ENCODE measurements around the gene PRR15L.
A peak's percentile ranks its signal among the peaks of the same experiment; 100 is the strongest.

The PRR15L gene

DNA sequence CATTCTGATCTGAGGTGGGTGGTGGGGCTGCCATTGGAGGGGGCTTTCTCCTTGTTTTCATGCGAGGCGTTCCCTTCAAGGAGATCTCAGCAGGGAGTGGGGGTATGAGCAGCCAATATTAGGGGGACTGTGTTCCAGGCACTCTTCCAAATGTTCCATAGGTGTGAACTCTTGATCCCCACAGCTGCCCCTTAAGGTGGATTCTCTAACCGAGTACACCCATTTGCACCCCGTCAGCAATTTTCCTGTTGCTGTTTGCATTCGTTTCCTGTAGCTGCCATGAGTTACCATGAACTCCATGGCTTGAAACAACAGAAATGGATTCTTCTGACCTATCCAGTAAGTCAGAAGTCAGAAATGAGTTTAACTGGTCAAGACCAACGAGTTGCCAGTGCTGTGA, 3.7 kb upstream of the PRR15L start:
- DNase-seq (ENCODE audit: low read depth in 2 of 2, low spot score in 1 of 2) = no peak

DNA sequence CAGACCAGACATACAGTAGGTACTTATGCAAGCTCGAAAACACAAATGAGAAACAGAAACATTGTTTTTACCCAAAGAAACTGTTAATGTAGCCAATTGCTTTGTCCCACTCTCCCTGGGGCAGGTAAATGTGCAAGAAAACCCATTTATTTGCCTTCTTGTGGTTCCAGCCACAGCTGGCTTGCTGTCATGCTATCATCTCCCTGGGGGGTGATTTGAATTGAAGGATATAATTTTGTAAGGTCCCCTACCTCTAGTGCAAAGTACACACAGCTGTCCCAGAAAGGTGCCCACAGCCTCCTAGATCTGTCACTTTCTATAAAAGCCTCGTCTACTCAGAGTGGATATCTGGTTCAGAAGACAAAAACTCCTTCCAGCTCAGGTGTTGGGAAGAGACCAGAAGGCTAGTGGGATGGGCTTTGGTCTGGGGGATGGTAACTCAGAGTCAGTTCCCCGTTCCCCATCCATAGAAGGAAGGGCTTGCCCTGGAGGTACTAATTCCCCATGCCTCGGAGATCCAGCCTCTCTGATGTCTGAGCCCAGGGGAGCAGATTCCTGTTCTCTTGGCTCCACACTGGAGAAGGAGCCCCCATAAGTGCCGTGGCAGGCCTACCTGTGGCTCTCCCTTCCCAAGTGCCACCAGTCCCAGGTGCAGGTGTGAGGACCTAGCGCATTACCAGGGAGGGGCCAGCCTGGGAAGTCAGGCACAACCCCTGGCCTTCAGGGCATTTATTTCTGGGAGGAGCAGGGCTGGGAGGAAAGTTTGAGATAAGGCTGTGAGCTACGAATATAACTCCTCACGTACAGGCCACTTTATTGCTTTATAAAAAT, 2.4 kb upstream of the PRR15L start:
- DNase-seq (ENCODE audit: low read depth in 2 of 2, low spot score in 1 of 2) = no peak

DNA sequence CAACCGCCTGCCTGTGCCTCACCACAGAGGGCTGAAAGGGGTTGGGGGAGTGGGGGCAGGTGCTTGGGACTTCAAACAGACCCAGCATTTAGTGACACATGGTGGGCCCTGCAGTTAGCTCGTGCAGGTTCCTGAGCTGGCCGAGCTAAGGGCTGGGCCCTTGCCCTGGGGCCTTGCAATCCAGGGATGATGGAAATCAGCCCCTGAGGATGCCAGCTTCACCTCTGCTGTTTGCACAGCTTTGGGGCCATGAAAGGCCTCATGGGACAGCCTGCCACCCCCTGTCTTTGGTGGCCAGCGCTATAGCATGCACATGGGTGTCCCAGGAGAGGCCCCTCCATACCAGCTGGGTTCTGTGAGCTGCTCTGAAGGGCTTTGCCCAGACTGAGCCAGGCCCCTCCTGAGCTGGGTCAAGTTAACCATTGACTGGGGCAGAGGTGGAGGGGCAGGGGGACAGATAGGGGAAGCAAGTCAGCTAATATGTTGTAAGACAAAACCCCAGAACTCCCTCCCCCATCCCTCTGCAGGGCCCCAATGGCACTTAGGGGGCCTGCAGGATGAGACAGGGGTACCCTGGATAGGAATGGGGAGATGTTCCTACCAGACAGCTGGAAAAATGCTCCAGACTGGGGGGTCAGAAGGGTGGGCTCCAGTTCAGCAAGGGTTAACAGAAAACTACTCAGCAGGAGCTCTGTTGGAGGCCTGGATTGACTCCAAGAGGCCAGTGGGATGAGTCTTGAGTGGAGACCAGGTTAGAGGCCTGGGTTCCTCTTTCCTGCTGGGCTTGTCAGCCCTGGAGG, 692 bp downstream of the PRR15L start:
- no peak for DNase-seq (ENCODE audit: low read depth in 2 of 2, low spot score in 1 of 2)

DNA sequence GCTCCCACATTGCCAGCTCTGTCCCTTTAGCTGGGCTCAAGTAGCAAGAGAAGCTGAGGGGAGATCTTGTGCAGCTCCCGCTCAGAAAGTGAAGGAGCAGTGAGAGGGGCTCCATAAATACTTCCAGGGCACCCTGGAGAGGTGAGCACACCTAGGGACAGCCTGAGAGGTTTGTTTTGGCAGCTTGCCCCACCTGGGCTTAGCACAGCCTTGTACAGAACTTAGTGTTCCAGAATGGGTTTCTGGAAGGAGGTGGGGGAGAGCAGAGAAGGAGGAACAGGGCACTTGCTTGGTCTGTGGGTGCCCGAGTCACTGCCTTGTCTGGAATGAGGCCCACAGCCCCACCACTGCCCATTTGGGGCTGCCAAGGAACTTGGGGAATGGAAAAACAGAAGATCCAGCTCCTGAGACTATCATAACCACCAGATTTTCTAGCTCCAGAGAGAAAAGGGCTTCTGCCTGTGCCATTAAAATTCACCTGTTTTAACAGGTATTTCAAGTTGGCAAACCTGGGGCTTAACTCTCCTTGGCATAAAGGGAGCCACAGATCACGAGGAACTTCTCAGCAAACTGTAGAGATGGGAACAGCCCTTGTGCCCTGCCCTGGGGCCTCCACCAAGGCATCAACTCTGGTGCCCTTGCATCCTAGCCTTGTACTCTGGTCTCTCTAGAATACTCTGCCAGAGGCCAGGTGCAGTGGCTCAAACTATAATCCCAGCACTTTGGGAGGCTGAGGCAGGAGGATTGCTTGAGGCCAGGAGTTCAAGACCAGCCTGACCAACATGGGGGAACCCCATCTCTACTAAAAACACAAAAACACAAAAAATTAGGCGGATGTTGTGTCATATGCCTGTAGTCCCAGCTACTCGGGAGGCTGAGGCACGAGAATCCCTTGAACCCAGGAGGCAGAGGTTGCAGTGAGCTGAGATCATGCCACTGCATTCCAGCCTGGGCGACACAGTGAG, 1.9 kb downstream of the PRR15L start:
- DNase-seq (ENCODE audit: low read depth in 2 of 2, low spot score in 1 of 2) = no peak

DNA sequence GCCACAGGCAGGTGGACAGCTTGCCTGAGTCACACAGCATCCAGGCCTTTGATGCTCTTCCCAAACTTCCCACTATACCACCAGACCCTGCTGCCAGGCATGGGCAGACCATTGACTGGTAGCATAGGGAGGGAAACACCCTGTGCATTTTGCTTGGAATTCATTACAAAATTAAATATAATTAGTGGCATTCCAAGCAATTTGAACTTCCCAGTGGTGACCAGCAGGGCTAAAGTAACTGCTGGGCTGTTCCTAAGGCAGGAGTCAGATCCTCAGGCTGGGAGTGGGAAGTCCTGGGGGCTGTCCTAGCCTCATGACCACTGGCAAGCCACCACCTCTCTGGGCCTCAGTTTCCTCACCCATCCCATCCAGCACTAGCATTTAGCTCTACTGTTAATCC, 3.8 kb downstream of the PRR15L start:
- no peak for DNase-seq (ENCODE audit: low read depth in 2 of 2, low spot score in 1 of 2)

DNA sequence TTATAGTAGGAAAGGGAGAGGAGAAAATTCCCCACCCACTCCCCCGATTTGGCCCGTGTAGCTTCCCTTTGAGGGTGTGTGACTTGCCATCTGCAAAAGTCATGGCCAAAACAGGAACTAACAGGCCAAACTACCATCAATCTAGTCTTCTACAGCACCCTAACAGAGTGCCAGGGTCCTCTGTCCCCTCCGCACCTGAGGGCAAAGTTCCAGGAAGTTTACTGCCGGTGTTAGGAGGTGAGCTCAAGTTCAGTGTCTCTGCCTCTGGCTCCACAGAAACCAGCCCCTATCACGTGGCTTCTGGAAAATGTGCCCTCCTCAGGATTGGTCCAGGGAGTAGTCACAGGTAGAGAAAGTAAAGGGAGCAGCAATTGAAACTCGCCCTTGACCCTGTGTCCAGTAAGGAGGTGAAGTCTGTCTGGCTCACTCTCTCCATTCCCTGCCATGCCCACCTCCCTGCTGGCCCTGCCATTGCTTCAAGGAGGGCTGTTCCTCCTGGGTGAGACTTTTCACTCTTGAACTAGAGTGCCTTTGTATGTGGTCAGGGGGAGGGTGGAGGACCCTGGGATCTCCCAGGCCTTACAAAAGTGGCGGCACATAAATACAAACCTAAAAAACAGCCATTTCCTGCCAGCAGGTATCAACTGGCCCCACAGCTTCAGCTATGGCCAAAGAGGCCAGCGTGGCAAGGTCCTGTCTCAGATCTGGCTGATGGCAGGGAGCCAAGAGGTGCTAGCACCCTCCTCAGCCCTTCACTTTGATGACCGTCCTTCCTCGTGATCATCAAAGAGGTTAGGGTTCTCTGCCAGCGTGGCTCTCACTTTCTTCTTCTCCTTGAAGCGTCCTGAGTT, 5.3 kb downstream of the PRR15L start:
- no peak for DNase-seq (ENCODE audit: low read depth in 2 of 2, low spot score in 1 of 2)

DNA sequence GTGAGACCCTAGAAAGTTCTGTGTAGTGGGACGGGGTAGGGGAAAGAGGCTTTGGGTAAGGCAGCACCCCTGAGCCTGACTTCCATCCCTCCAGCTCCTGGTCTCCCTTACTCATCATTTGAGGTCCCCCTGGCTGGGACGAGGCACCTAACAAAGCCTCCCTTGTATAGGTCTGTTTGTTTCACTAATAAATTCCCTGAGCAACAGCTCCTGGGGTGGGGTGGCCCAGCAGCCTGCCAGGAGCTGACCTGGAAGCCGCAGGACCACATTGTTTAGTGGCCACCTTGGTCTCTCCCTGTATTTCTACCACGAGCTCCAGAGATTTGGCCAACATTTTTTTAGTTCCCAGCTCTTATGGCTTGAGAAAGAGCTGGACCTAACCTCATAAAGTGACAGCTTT, 7.2 kb downstream of the PRR15L start:
- no peak for DNase-seq (ENCODE audit: low read depth in 2 of 2, low spot score in 1 of 2)

DNA sequence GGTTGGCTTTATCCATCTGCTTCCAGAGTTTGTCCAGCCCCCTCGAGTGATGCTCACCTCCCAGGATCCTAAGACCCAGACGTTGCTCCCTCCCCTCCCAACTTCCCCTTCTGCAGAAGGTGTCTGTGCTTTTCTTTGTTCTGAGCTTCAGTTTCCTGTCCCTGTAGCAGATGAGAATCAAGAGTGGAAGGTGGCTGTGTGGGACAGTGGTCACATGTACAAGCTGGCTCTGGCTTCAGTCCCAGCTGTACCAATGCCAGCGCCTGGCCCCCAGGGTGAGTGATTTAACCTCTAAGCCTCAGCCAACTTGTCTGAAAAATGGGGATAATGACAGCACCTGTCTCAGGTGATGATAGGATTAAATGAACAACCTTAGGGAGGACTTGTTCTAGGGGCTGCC, 7.7 kb downstream of the PRR15L start:
- DNase-seq (ENCODE audit: low read depth in 2 of 2, low spot score in 1 of 2) = no peak

DNA sequence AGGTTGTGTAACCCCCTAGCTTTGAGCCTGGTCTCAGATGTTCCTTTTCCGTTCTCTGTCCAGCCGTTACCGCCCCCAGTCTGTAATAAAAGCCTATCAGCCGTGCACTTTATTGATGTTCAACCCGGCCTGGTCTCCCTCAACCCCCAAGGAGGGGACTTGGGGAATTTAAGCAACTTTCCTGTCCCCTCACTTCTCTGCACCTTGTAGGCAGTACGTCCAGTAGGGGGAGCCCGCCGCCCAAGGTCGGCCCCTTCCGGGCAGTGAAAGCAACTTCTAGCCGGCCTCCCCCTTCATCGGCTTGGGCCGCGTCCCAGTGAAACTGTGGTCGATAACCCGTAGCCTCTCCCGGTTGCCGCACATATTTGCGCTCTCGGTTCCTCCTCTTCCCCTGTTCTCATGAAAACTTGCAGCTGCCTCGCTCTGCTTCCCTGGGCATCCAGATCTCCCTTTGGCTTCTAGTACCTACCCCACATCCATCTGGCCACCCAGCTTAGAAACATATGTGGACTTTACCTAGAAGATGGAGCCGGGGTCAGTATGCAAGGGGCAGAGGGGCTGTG, 8.4 kb downstream of the PRR15L start:
- peak; percentile 58 to 59 for DNase-seq (ENCODE audit: low read depth in 2 of 2, low spot score in 1 of 2)

DNA sequence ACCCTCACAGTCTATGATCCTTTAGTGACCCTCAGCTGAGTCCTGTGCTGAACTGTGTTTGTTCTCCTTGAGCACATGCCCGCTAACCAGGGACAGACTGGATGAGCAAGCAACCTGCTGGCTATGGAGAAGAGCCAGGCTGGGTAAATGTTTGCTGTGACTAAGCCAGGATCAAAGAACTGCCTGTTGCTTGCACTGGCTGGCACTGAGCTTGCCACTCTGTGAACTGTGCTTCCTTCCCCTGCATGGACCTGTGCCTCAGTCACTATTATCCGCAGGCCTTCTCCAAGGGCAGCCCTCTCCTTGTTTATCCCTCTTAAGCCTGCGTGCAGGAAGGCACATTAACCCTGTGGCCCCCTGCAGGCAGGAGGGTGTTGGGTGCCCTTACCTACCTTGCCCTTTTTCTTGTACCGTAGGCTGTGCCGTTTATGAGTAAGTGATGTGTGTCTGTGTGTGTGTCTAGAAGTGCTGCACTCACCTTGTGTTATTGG, 8.9 kb downstream of the PRR15L start:
- DNase-seq (ENCODE audit: low read depth in 2 of 2, low spot score in 1 of 2) = no peak

DNA sequence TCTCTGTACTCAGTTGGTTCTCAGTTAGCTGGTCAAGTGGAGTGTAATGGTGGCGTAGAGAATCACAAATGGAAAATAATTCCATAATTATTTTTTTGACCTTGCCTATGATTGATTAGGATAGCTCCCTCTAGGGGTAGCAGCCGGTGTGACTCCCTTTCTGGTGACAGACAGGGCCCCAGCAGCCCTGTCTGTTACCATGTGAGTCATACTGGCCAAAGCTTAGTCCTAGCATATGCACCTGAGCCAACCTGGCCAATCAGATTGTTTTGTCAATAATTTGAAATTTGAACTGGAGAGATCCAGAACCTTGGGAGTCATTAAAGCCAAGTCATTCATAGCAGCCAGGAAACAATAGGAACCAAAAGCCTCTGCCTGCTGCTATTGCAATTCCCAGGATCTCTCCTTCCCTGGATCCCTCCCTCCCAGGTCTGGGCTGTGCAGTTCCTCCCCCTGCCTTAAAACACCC, 10.7 kb downstream of the PRR15L start:
- peak; percentile 40 to 47 for DNase-seq (ENCODE audit: low read depth in 2 of 2, low spot score in 1 of 2)

DNA sequence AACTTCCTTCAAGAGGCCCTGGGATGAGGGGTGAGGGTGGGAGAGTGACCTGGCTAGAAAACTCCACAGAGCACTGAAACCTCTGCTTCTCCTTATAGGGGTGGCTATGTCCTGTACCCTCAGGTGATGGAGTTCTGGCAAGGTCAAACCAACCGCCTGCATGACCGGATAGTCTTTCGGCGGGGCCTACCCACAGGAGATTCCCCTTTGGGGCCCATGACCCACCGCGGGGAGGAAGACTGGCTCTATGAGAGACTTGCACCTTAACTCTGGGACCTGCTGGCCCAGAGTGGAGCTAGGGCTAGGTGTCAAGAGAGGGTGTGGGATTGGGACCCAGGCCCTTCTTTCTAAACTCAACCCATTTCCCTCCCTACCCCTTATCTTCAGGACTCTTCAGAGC, 11.2 kb downstream of the PRR15L start:
- no peak for DNase-seq (ENCODE audit: low read depth in 2 of 2, low spot score in 1 of 2)

DNA sequence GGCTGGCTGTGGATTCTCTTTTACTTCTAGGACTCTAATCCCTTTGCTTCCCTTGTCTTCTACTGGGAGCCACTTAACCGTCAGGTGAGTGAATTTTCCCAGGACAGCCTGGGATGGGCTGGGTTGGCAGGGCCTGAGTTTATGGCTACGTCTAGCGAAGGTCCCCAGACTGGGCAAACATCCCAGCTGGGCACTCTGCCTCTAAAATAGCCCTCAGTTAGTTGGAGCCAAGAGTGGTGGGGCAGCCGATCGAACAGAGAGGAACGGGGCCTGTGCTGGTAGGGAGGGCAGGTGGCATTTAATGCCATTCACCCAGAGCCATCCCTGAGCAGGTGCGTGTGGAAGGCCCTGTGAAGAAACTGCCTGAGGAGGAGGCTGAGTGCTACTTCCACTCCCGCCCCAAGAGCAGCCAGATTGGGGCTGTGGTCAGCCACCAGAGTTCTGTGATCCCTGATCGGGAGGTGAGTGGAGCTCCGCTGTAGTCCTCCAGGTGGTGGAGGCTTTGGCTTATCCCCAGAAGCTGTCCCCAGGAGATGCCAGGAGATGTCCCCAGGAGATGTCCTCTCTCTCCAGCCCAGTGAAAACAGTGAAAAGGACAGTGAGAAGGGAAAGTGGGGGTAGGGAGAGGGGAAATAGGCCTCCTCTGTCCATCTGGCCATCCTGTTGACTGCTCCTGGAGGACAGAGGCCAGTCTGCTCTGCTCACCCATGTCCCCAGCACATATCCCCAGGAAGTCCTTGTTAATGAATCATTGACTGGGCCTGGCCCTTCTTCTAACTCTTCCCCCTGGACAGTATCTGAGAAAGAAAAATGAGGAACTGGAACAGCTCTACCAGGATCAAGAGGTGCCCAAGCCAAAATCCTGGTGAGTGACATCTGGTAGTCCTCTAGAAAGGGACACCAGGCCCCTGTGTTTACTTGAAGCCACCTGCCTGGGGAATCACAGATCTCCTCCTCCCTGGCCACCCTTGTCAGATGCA, 11.9 kb downstream of the PRR15L start:
- DNase-seq (ENCODE audit: low read depth in 2 of 2, low spot score in 1 of 2) = no peak

DNA sequence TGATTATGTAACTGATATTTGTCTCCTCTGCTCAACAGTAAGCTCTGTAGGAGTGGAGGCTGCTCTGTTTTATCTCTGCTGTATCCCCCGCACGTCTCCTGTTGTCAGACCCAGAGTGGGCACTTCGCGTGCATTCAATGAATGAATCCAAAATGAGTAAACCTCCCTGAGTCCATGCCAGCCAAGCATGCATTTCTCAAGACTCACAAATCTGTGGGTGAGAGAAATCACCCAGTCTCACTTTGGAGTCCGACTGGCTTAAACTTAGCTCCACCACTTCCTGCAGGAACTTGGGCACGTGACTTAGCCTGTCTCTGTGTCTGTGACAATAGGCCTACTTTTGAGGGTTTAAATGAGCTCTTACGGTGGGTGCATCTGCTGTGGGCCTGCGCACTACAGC, 12.6 kb downstream of the PRR15L start:
- no peak for DNase-seq (ENCODE audit: low read depth in 2 of 2, low spot score in 1 of 2)

DNA sequence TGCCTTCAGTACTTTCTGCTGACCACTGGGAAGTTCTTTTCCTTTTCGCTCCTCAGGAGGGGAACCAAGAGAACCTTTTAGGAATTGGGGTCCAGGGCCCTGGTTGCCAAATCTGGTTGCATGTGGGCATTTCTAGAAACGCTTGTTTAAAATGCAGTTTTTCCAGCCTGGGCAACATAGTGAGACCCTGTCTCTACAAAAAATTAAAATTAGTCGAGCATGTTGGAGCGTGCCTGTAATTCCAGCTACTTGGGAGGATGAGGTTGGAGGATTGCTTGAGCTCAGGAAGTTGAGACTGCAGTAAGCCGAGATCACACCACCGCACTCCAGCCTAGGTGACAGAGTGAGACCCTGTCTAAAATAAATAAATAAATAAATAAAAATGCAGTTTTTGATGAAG, 15.1 kb downstream of the PRR15L start:
- no peak for DNase-seq (ENCODE audit: low read depth in 2 of 2, low spot score in 1 of 2)

DNA sequence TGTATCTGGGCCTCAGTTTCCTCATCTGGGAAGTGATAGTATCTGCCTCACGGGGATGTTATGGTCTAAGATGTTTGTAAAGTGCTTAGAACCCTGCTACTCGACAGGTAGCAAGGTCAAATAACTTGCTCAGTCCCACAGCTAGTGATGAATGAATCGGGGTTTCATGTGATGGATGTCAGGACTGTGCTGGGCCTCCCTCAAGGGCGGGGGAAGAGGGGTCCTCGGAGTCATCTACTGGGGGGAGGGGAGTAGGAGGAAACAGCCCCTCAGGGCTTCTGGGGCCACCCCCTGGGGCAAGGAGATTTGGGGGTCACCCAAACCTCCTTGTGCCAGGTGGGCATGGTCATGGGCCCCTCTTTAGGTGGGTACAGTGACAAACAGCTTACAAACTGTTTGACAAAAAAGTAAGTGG, 15.6 kb downstream of the PRR15L start:
- DNase-seq (ENCODE audit: low read depth in 2 of 2, low spot score in 1 of 2) = no peak

DNA sequence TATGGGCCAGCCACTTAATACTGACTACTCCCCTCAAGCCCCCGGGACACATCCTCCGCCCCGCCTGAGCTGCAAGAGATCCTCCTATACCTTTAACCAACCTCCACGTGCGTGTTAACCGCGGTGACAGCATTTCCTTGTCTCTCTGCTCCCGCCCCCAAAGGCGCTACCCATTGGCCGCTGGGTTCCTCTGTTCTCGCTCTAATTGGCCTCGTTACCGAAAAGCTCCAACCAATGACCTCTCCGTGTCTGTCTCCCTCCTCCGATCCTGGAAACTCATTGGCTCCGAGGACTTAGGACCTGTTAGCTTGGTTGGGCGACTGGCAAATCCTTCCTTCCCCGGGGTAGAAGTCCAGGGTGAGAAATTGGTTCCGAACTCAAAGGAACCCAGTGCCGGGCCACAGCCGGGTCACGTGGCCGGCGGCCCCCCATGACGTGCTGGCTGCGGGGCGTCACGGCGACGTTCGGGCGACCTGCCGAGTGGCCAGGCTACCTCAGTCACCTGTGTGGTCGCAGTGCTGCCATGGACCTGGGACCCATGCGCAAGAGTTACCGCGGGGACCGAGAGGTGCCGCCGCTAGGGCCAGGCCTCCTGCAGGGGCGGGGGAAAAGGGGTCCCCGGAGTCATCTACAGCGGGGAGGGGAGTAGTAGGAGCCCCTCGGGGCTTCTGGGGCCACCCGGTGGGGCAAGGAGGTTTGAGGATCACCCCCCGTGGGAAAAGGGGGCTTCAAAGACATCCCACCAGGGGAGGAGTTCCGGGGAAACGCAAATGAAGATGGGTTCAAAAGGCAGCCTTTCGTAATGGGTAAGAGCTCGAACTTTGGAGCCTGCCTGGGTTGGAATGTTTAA, 16.2 kb downstream of the PRR15L start, which contains the start of gene PNPO:
Gene PNPO (plus strand): TSS at position 326 of the 850 bp plus-strand sequence. CDS start 105 bp downstream, at position 431.
- peak; percentile 87 to 93 for DNase-seq (ENCODE audit: low read depth in 2 of 2, low spot score in 1 of 2)

DNA sequence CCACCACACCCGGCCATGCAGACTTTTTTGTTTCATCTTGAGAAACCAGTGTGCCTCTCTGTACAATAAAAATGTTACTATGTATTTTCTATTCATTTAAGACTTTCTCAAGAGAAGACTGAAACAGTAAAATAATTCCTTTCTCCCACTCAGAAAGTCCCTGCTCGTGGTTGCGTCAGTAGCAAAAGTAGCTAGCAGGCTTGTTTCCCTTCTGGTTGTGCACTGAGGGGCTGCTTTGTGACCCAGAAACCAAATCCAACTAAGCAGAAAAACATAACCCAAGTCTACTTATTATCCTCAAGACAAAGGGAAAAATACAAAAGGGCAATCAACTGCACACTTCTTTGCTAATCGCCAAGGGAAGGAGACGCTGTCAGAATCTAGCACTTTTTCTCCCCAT, 19.7 kb downstream of the PRR15L start:
- DNase-seq (ENCODE audit: low read depth in 2 of 2, low spot score in 1 of 2) = no peak
